Measurements from ENCODE around the gene ADGRG6. TPM values are rescaled to one million over a fixed set of nuclear protein-coding genes. Genes with fewer than 3 reads are reported as not detected.

The ADGRG6 gene
- total RNA-seq, 1 experiment from 2014 or later: 98.7 TPM

DNA sequence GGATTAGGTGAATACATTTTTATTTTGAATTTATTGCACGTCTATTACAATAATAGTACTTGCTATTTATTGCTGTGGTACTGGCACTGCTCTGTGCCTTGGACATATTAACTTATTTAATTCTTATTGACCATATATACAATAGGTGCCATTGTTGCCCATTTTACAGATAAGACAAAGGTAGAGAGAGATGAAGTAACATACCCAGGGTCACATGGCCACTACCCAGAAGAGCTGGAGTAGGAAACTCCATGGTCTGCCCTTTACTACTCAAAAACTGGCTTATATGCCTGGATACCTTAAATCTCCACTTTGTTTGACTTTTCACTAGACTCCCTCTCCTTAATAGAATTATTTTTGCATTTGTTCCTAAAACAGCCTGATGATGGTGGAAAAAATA, 67.5 kb downstream of the ADGRG6 start:
- Histone ChIP-seq H3K4me3 (ENCODE audit: low read depth, low read length) (no peak overlapping the region), H3K4me1 (peaks cover 24% of the 10 kb centered on the region), H3K27me3 (replicated peaks; ENCODE audit: control insufficient read depth, insufficient read depth, low read length) (no peaks in the 10 kb centered on the region), H3K36me3 (ENCODE audit: control insufficient read depth, insufficient read depth, low read length) (no peaks in the 10 kb centered on the region), H3K9me3 (no peaks in the 10 kb centered on the region)
- Mint-ChIP-seq H3K9me3 (ENCODE audit: unreplicated experiment) (peaks cover 10% of the 10 kb centered on the region), H3K4me1 (ENCODE audit: low read depth, unreplicated experiment) (peaks cover 14% of the 10 kb centered on the region), H3K27me3 (ENCODE audit: insufficient read depth, unreplicated experiment) (no peaks in the 10 kb centered on the region), H3K4me3 (ENCODE audit: unreplicated experiment) (no peak overlapping the region), H3K27ac (ENCODE audit: unreplicated experiment) (no peak overlapping the region), H3K36me3 (ENCODE audit: insufficient read depth, unreplicated experiment) (peaks cover 37% of the 10 kb centered on the region)
- no TSS peak for BruUV-seq (replicated peaks)
- ChIA-PET CTCF (no interaction called here), POLR2A (no interaction called here)
- intact Hi-C loops (cut with micrococcal nuclease; ENCODE audit: unreplicated experiment): no loop called here
- TF ChIP-seq, protein P1, sequence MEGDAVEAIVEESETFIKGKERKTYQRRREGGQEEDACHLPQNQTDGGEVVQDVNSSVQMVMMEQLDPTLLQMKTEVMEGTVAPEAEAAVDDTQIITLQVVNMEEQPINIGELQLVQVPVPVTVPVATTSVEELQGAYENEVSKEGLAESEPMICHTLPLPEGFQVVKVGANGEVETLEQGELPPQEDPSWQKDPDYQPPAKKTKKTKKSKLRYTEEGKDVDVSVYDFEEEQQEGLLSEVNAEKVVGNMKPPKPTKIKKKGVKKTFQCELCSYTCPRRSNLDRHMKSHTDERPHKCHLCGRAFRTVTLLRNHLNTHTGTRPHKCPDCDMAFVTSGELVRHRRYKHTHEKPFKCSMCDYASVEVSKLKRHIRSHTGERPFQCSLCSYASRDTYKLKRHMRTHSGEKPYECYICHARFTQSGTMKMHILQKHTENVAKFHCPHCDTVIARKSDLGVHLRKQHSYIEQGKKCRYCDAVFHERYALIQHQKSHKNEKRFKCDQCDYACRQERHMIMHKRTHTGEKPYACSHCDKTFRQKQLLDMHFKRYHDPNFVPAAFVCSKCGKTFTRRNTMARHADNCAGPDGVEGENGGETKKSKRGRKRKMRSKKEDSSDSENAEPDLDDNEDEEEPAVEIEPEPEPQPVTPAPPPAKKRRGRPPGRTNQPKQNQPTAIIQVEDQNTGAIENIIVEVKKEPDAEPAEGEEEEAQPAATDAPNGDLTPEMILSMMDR (IDR thresholded peaks at IDR 0.05; ENCODE audit: insufficient read depth in 1 of 2, low read depth in 1 of 2, low read length in 1 of 2, severe bottlenecking in 1 of 2, unreplicated experiment in 1 of 2): no peak
- DNase-seq: no peak

- Histone ChIP-seq H3K36me3 (ENCODE audit: control insufficient read depth, insufficient read depth, low read length) (no peaks in the 10 kb centered on the region), H3K4me1 (peaks cover 52% of the 10 kb centered on the region), H3K27me3 (replicated peaks; ENCODE audit: control insufficient read depth, insufficient read depth, low read length) (no peaks in the 10 kb centered on the region), H3K4me3 (ENCODE audit: low read depth, low read length) (no peak overlapping the region), H3K9me3 (no peaks in the 10 kb centered on the region)
- peak; percentile 31 to 52 for DNase-seq
- ChIA-PET POLR2A (interaction anchor here (0.6 kb wide), 1 partner anchor 53 kb away, joined by 3 read pairs; no protein-coding TSS in a partner anchor), CTCF (interaction anchor here (0.6 kb wide), 1 partner anchor 72 kb away, joined by 3 read pairs; no protein-coding TSS in a partner anchor)
- peaks cover 31% of the 10 kb centered on the region for H3K36me3 Mint-ChIP-seq (ENCODE audit: insufficient read depth, unreplicated experiment)
- no TSS peak for BruUV-seq (replicated peaks)
- H3K27ac Mint-ChIP-seq (ENCODE audit: unreplicated experiment): peak overlapping the region; percentile 75
- H3K4me3 Mint-ChIP-seq (ENCODE audit: unreplicated experiment): peak overlapping the region; percentile 50
- intact Hi-C loops (cut with micrococcal nuclease; ENCODE audit: unreplicated experiment): no loop called here
- TF ChIP-seq, protein P1 (IDR thresholded peaks at IDR 0.05; ENCODE audit: insufficient read depth in 1 of 2, low read depth in 1 of 2, low read length in 1 of 2, severe bottlenecking in 1 of 2, unreplicated experiment in 1 of 2): no peak
- peaks cover 31% of the 10 kb centered on the region for H3K4me1 Mint-ChIP-seq (ENCODE audit: low read depth, unreplicated experiment)
- no peaks in the 10 kb centered on the region for H3K9me3 Mint-ChIP-seq (ENCODE audit: unreplicated experiment)
- H3K27me3 Mint-ChIP-seq (ENCODE audit: insufficient read depth, unreplicated experiment): no peaks in the 10 kb centered on the region
Observed at GRCh38 chr6:142372348-142372747, 70.5 kb downstream of the ADGRG6 start.

DNA sequence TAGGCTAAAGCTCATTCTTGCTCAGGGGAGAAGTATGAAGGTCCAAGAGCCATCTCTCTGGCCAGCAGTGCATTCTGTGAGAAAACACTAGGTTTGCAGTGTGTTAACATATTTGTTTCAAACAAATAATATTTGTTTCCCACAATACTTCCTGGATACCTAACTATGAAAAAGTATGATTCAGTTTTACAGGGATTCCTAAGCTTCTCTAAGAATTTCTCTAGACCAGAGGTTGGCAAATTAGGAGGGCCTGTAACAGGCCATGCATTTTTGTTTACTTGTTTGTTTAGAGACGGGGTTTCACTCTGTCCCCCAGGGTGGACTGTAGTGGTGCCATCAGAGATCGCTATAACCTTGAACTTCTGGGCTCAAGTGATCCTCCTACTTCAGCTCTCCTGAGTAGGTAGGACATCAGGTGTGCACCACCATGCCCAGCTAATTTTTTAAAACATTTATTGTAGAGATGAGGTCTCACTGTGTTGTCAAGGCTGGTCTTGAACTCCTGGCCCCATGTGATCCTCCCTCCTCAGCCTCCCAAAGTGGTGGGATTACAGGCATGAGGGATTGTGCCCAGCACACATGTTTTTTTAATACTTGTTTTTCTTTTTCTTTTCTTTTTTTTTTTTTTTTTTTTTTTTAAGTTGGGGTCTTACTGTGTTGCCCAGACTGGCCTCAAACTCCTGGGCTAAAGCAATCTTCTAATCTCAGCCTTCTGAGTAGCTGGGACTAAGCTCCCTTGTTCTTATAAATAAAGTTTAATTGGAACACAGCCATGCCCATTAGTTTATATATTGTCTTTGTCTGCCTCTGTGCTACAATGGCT, 71.7 kb downstream of the ADGRG6 start:
- no peaks in the 10 kb centered on the region for H3K9me3 ChIP-seq
- peak overlapping the region; percentile 35 for H3K27ac Mint-ChIP-seq (ENCODE audit: unreplicated experiment)
- H3K4me1 Mint-ChIP-seq (ENCODE audit: low read depth, unreplicated experiment): peaks cover 41% of the 10 kb centered on the region
- no peak overlapping the region for H3K4me3 ChIP-seq (ENCODE audit: low read depth, low read length)
- no peaks in the 10 kb centered on the region for H3K27me3 ChIP-seq (replicated peaks; ENCODE audit: control insufficient read depth, insufficient read depth, low read length)
- peaks cover 63% of the 10 kb centered on the region for H3K4me1 ChIP-seq
- no peaks in the 10 kb centered on the region for H3K27me3 Mint-ChIP-seq (ENCODE audit: insufficient read depth, unreplicated experiment)
- no peak for DNase-seq
- BruUV-seq (replicated peaks): no TSS peak
- intact Hi-C loops (cut with micrococcal nuclease; ENCODE audit: unreplicated experiment): loop anchor here (2.0 kb wide), 1 partner anchor 43 kb away; no protein-coding TSS in a partner anchor
- CTCF ChIA-PET: no interaction called here
- H3K36me3 Mint-ChIP-seq (ENCODE audit: insufficient read depth, unreplicated experiment): peaks cover 37% of the 10 kb centered on the region
- H3K9me3 Mint-ChIP-seq (ENCODE audit: unreplicated experiment): no peaks in the 10 kb centered on the region
- TF ChIP-seq, protein P1 (IDR thresholded peaks at IDR 0.05; ENCODE audit: insufficient read depth in 1 of 2, low read depth in 1 of 2, low read length in 1 of 2, severe bottlenecking in 1 of 2, unreplicated experiment in 1 of 2): no peak
- no peaks in the 10 kb centered on the region for H3K36me3 ChIP-seq (ENCODE audit: control insufficient read depth, insufficient read depth, low read length)
- H3K4me3 Mint-ChIP-seq (ENCODE audit: unreplicated experiment): no peak overlapping the region
- POLR2A ChIA-PET: interaction anchor here (0.6 kb wide), 1 partner anchor 152 kb away, joined by 5 read pairs; no protein-coding TSS in a partner anchor

Measured in Caco-2 (cell line).